HCT116 (cell line): ENCODE results near the gene SLC7A9.

Source experiments
- CTCF ChIP-seq, 3 experiments: fragments of 200-600 bp in 1 of 3; sonication (generic) in 1 of 3; IDR thresholded peaks in 2 of 3; conservative IDR thresholded peaks in 1 of 3; 2 replicates each; pipeline ENCODE4 v1.5.1; 2012 to 2017; ENCODE audit warnings: low read depth in 2 of 3, low read length in 2 of 3, antibody characterized with exemption in 1 of 3, borderline replicate concordance in 1 of 3, control low read depth in 1 of 3, mild to moderate bottlenecking in 1 of 3, mixed read lengths in 1 of 3, mixed run types in 1 of 3, moderate library complexity in 1 of 3; ENCODE audit not compliant: insufficient read depth in 1 of 3
- ELF1 ChIP-seq: IDR thresholded peaks from 2 replicates; pipeline ENCODE4 v1.6.1; 2012; ENCODE audit warnings: low read depth, borderline replicate concordance
- EZH2 ChIP-seq: fragments of 200-600 bp; sonication (generic); IDR thresholded peaks from 2 replicates; pipeline ENCODE4 v1.6.1; 2017; ENCODE audit warnings: antibody characterized with exemption, mixed run types
- JUND ChIP-seq: IDR thresholded peaks from 2 replicates; pipeline ENCODE4 v1.6.1; 2012
- MAX ChIP-seq: IDR thresholded peaks from 2 replicates; pipeline ENCODE4 v1.6.1; 2012
- POLR2A ChIP-seq: IDR thresholded peaks from 2 replicates; pipeline ENCODE4 v1.7.0; 2011; ENCODE audit warnings: borderline replicate concordance; ENCODE audit not compliant: insufficient read depth, insufficient read length; ENCODE audit errors: extremely low read depth
- POLR2AphosphoS5 ChIP-seq: IDR thresholded peaks from 2 replicates; pipeline ENCODE4 v1.6.1; 2011; ENCODE audit warnings: mild to moderate bottlenecking, low read depth, low read length, moderate library complexity
- ZBTB33 ChIP-seq: IDR thresholded peaks from 2 replicates; pipeline ENCODE4 v1.6.1; 2011; ENCODE audit warnings: mild to moderate bottlenecking, low read length, moderate library complexity; ENCODE audit not compliant: insufficient replicate concordance; ENCODE audit errors: extremely low read depth
- ZNF274 ChIP-seq: fragments of 200-500 bp; sonication (Bioruptor generic); IDR thresholded peaks from 2 replicates; pipeline ENCODE4 v1.6.1; 2014; ENCODE audit warnings: mild to moderate bottlenecking, low read depth, low read length, inconsistent platforms

GRCh38 chr19:32819419-32820400 lies 49.9 kb downstream of the SLC7A9 start:
- TF ChIP-seq CTCF (IDR thresholded peaks at IDR 0.05 in 2 of 3, conservative IDR thresholded peaks at IDR 0.05 in 1 of 3; ENCODE audit: borderline replicate concordance in 1 of 3, insufficient read depth in 1 of 3, low read depth in 2 of 3, low read length in 2 of 3) = no peak
- no peak for TF ChIP-seq POLR2AphosphoS5
- no peak for TF ChIP-seq MAX
- no peak for TF ChIP-seq POLR2A
- TF ChIP-seq ZBTB33 = no peak
- TF ChIP-seq ELF1 = no peak
- TF ChIP-seq ZNF274 = no peak
- TF ChIP-seq JUND = no peak
- TF ChIP-seq EZH2 = no peak
